ENCODE results near the gene PPP4R4. TPM values are rescaled to one million over a fixed set of nuclear protein-coding genes. Genes with fewer than 3 reads are reported as not detected.
A peak's percentile ranks its signal among the peaks of the same experiment; 100 is the strongest.

Gene PPP4R4
- total and polyA plus RNA-seq, 2 donors from 2014 or later = 0.47 TPM; not detected in 1

- no peak for FAIRE-seq
- Histone ChIP-seq H3K4me3 (ENCODE audit: low read length in 3 of 3) (no peak overlapping the region), H3K36me3 (ENCODE audit: control insufficient read depth in 2 of 3, insufficient read depth in 3 of 3, low read length in 3 of 3) (no peaks in the 10 kb centered on the region), H3K9ac (ENCODE audit: low read length in 3 of 3) (no peak overlapping the region), H3K4me1 (ENCODE audit: control insufficient read depth in 2 of 3, insufficient read depth in 2 of 3, low read depth in 1 of 3, low read length in 3 of 3) (no peaks in the 10 kb centered on the region), H3K9me3 (ENCODE audit: control insufficient read depth in 2 of 3, insufficient read depth in 1 of 3, low read length in 3 of 3) (no peaks in the 10 kb centered on the region), H3K27ac (ENCODE audit: low read depth in 2 of 2, low read length in 2 of 2) (no peak overlapping the region), H3K27me3 (ENCODE audit: control insufficient read depth, insufficient read depth, low read length) (no peaks in the 10 kb centered on the region)
- intact Hi-C loops (cut with DNase I) = no loop called here
- TF ChIP-seq, protein P1, sequence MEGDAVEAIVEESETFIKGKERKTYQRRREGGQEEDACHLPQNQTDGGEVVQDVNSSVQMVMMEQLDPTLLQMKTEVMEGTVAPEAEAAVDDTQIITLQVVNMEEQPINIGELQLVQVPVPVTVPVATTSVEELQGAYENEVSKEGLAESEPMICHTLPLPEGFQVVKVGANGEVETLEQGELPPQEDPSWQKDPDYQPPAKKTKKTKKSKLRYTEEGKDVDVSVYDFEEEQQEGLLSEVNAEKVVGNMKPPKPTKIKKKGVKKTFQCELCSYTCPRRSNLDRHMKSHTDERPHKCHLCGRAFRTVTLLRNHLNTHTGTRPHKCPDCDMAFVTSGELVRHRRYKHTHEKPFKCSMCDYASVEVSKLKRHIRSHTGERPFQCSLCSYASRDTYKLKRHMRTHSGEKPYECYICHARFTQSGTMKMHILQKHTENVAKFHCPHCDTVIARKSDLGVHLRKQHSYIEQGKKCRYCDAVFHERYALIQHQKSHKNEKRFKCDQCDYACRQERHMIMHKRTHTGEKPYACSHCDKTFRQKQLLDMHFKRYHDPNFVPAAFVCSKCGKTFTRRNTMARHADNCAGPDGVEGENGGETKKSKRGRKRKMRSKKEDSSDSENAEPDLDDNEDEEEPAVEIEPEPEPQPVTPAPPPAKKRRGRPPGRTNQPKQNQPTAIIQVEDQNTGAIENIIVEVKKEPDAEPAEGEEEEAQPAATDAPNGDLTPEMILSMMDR (IDR thresholded peaks at IDR 0.05; ENCODE audit: borderline replicate concordance, extremely low read depth, insufficient read depth) = no peak
- no peak for DNase-seq
Measured at GRCh38 chr14:94225460-94226378, 51.6 kb downstream of the PPP4R4 start.

DNA sequence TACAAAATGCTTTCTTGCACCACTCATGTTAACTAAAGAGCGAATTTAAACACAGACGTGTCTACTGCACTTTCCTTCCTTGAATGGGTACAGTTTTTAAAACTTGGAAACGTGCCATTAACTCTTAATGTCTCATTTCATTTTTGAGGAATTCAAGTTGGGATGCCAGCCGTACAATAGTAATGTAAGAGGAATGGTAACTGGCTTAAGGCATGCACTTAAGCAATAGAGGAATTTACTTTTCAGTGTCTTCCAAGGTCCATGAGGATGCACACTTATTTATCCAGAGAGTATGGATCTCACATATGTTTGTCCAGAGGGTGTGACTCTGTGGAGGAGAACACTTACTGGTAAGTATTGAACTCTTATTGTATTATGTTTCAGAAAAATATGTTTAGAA lies 52.9 kb downstream of the PPP4R4 start:
- no peaks in the 10 kb centered on the region for H3K36me3 ChIP-seq (ENCODE audit: control insufficient read depth in 2 of 3, insufficient read depth in 3 of 3, low read length in 3 of 3)
- intact Hi-C loops (cut with DNase I) = no loop called here
- H3K4me3 ChIP-seq (ENCODE audit: low read length in 3 of 3) = no peak overlapping the region
- no peaks in the 10 kb centered on the region for H3K9me3 ChIP-seq (ENCODE audit: control insufficient read depth in 2 of 3, insufficient read depth in 1 of 3, low read length in 3 of 3)
- FAIRE-seq = no peak
- H3K4me1 ChIP-seq (ENCODE audit: control insufficient read depth in 2 of 3, insufficient read depth in 2 of 3, low read depth in 1 of 3, low read length in 3 of 3) = no peaks in the 10 kb centered on the region
- no peak for DNase-seq
- TF ChIP-seq, protein P1 (IDR thresholded peaks at IDR 0.05; ENCODE audit: borderline replicate concordance, extremely low read depth, insufficient read depth) = no peak
- no peak overlapping the region for H3K9ac ChIP-seq (ENCODE audit: low read length in 3 of 3)
- no peaks in the 10 kb centered on the region for H3K27me3 ChIP-seq (ENCODE audit: control insufficient read depth, insufficient read depth, low read length)
- H3K27ac ChIP-seq (ENCODE audit: low read depth in 2 of 2, low read length in 2 of 2) = no peak overlapping the region

DNA sequence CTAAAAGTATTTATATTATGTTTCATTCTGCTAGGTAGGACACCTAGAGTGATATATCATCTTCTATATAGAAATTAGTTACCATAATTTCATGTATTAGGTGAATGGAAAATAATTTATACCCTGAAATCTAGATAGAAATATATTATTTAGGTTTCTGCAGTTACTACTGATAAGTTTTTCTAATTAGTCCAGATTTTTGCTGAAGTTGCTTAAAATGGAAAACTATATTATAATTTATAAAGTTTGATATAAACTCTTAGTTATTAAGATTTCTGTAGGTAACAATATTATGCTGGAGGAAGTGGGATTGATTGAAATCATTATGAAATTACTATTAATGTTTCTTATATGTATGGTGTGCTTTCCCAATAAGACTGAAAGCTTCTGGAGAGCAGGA lies 62.9 kb downstream of the PPP4R4 start:
- Histone ChIP-seq H3K9ac (ENCODE audit: low read length in 3 of 3) (no peak overlapping the region), H3K4me1 (ENCODE audit: control insufficient read depth in 2 of 3, insufficient read depth in 2 of 3, low read depth in 1 of 3, low read length in 3 of 3) (no peaks in the 10 kb centered on the region), H3K27ac (ENCODE audit: low read depth in 2 of 2, low read length in 2 of 2) (no peak overlapping the region), H3K27me3 (ENCODE audit: control insufficient read depth, insufficient read depth, low read length) (no peaks in the 10 kb centered on the region), H3K4me3 (ENCODE audit: low read length in 3 of 3) (no peak overlapping the region), H3K9me3 (ENCODE audit: control insufficient read depth in 2 of 3, insufficient read depth in 1 of 3, low read length in 3 of 3) (no peaks in the 10 kb centered on the region), H3K36me3 (ENCODE audit: control insufficient read depth in 2 of 3, insufficient read depth in 3 of 3, low read length in 3 of 3) (no peaks in the 10 kb centered on the region)
- TF ChIP-seq, protein P1 (IDR thresholded peaks at IDR 0.05; ENCODE audit: borderline replicate concordance, extremely low read depth, insufficient read depth) = no peak
- no peak for DNase-seq
- intact Hi-C loops (cut with DNase I) = no loop called here
- peak; percentile 60 for FAIRE-seq
